Measurements from ENCODE around the gene RTEL1. TPM values are rescaled to one million over a fixed set of nuclear protein-coding genes. Genes with fewer than 3 reads are reported as not detected.
"Not testable (repeated sequence)": the region's sequence is repeated elsewhere in the genome, so short reads cannot be mapped to it uniquely, and the experiment has no call there.

RTEL1 gene
- total RNA-seq, 1 experiment from 2014 or later = 6.4 TPM

DNA sequence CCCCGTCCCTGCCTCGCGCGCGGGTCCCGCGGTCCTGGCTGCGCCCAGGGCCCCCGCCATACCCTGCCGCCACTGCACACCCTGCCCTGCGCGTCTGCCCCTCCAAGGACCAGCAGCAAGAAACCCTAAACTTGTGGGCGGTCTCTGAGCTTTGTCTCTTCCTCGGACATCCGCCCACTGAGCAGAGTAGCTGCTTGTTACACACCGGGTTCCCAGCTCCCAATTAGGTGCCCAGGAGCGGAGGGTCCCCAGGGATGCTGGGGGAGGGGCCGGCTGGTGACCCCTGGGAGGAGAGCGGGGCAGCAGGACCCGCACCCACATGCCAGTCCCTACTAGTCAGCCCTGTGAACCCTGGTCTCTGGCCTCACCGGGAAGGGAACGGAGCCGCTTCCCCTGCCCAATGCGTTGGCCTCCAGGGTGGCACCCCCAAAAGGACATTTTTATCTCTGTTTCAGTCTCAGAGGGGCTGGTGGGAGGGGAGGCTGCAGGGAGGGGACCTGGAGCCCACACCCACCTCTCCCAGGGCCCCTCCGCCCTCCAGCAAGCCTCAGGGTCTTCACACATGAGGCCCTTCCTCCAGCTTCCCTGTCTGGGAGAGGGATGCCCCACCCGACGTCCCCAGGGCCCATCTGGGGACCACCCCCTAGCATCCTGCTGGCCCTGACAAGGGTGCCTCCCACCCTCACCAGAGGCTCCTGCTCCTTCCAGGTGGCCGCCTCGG, 15.4 kb upstream of the RTEL1 start:
- H4K20me1 ChIP-seq (ENCODE audit: insufficient read depth, low read depth, low read length) = no peaks in the 10 kb centered on the region
- H3K9me2 ChIP-seq (replicated peaks; ENCODE audit: insufficient read depth, low read length) = no peaks in the 10 kb centered on the region
- H3K79me2 ChIP-seq (ENCODE audit: low read length) = no peaks in the 10 kb centered on the region
- peak overlapping the region; percentile 85 for H3K4me2 ChIP-seq (ENCODE audit: low read depth, low read length, poor library complexity, severe bottlenecking)
- H3K27me3 ChIP-seq (ENCODE audit: low read length) = no peaks in the 10 kb centered on the region
- peak overlapping the region; percentile 66; the same call in 1 of the 2 replicates for H2AFZ ChIP-seq (ENCODE audit: low read length)
- no peaks in the 10 kb centered on the region for H3K9me3 ChIP-seq (ENCODE audit: low read length)
- H3K4me3 ChIP-seq (ENCODE audit: low read length) = peak overlapping the region; percentile 70
- peak overlapping the region; percentile 40; the same call in 1 of the 2 replicates for H3K27ac ChIP-seq (ENCODE audit: low read length)
- H3K9ac ChIP-seq (ENCODE audit: low read length) = peak overlapping the region; percentile 70
- peaks cover 14% of the 10 kb centered on the region for H3K4me1 ChIP-seq (ENCODE audit: low read length)
- DNase-seq = peak; percentile 67
- no peaks in the 10 kb centered on the region for H3K36me3 ChIP-seq (ENCODE audit: insufficient read depth, low read length)

DNA sequence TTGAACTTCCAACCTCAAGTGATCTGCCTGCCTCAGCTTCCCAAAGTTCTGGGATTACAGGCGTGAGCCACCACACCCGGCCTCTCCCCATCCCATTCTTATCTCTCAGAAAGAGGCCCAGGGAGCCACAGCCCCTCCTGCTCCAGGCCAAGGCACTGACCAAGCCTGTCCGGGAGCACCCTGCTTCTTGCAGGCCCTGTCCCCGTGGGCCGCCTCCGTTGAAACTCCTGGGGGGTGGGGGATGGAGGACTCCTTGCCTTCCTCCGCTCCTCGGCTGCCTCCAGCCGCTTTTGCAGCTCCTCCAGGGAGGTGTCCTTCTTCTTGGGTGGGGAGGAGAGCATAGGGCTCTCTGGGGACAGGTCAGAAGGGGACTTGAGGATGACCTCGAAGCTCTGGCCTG, 14.6 kb upstream of the RTEL1 start:
- no peaks in the 10 kb centered on the region for H3K27me3 ChIP-seq (ENCODE audit: low read length)
- no peaks in the 10 kb centered on the region for H3K79me2 ChIP-seq (ENCODE audit: low read length)
- no peak overlapping the region for H3K9ac ChIP-seq (ENCODE audit: low read length)
- H3K9me2 ChIP-seq (replicated peaks; ENCODE audit: insufficient read depth, low read length) = no peaks in the 10 kb centered on the region
- H3K4me3 ChIP-seq (ENCODE audit: low read length) = no peak overlapping the region
- no peak overlapping the region for H2AFZ ChIP-seq (ENCODE audit: low read length)
- peaks cover 14% of the 10 kb centered on the region for H3K4me1 ChIP-seq (ENCODE audit: low read length)
- no peak for DNase-seq
- no peaks in the 10 kb centered on the region for H3K9me3 ChIP-seq (ENCODE audit: low read length)
- no peaks in the 10 kb centered on the region for H4K20me1 ChIP-seq (ENCODE audit: insufficient read depth, low read depth, low read length)
- H3K4me2 ChIP-seq (ENCODE audit: low read depth, low read length, poor library complexity, severe bottlenecking) = no peak overlapping the region
- H3K27ac ChIP-seq (ENCODE audit: low read length) = no peak overlapping the region
- H3K36me3 ChIP-seq (ENCODE audit: insufficient read depth, low read length) = no peaks in the 10 kb centered on the region

DNA sequence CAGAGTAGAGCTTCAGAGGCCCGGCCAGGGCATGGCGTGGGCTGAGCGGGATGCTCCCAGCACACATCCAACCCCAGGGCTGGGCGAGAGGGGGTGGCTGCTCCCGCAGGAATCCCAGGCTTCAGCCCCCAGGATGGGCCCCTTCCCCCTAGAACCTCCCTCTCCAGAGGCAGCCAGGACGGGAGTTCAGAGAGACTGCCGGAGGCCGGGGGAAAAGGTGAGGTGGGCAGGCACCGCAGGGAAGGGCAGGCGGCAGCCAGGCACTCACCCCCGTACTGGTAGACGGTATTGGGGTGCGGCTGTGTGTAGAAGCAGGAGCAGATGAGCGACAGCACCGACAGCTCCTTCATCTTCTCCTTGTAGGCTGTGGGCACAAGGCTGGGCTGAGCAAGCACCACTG, 14.2 kb upstream of the RTEL1 start:
- Histone ChIP-seq H3K4me2 (ENCODE audit: low read depth, low read length, poor library complexity, severe bottlenecking) (no peak overlapping the region), H3K9me2 (replicated peaks; ENCODE audit: insufficient read depth, low read length) (no peaks in the 10 kb centered on the region), H2AFZ (ENCODE audit: low read length) (no peak overlapping the region), H3K27ac (ENCODE audit: low read length) (no peak overlapping the region), H3K4me1 (ENCODE audit: low read length) (peaks cover 14% of the 10 kb centered on the region), H3K9me3 (ENCODE audit: low read length) (no peaks in the 10 kb centered on the region), H3K36me3 (ENCODE audit: insufficient read depth, low read length) (no peaks in the 10 kb centered on the region), H3K4me3 (ENCODE audit: low read length) (no peak overlapping the region), H3K27me3 (ENCODE audit: low read length) (no peaks in the 10 kb centered on the region), H3K79me2 (ENCODE audit: low read length) (no peaks in the 10 kb centered on the region), H4K20me1 (ENCODE audit: insufficient read depth, low read depth, low read length) (no peaks in the 10 kb centered on the region), H3K9ac (ENCODE audit: low read length) (no peak overlapping the region)
- no peak for DNase-seq

DNA sequence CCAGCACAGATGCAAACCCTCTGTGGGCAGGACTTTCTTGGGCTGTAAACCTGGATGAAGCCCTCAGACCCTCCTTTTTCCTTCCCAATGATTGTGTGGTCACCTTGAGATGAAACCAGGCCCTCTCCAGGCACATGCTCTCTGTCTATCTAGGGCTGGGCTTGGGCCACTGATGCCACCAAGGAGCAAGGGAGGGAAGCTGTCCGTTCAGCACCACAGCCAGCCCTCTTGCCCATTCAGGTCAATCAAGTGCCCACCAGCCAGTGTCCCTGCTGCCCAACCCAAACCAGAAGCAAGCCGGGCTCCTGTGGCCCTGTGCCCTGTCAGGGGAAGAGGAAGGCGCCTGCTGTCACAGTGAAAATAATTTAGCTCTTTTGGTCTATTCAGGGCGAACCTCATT, 12.9 kb upstream of the RTEL1 start:
- DNase-seq = no peak
- H3K79me2 ChIP-seq (ENCODE audit: low read length) = no peaks in the 10 kb centered on the region
- no peak overlapping the region for H3K4me3 ChIP-seq (ENCODE audit: low read length)
- H3K27ac ChIP-seq (ENCODE audit: low read length) = no peak overlapping the region
- no peak overlapping the region for H2AFZ ChIP-seq (ENCODE audit: low read length)
- H3K36me3 ChIP-seq (ENCODE audit: insufficient read depth, low read length) = no peaks in the 10 kb centered on the region
- no peak overlapping the region for H3K9ac ChIP-seq (ENCODE audit: low read length)
- no peaks in the 10 kb centered on the region for H4K20me1 ChIP-seq (ENCODE audit: insufficient read depth, low read depth, low read length)
- H3K9me3 ChIP-seq (ENCODE audit: low read length) = no peaks in the 10 kb centered on the region
- no peaks in the 10 kb centered on the region for H3K27me3 ChIP-seq (ENCODE audit: low read length)
- peaks cover 14% of the 10 kb centered on the region for H3K4me1 ChIP-seq (ENCODE audit: low read length)
- H3K4me2 ChIP-seq (ENCODE audit: low read depth, low read length, poor library complexity, severe bottlenecking) = no peak overlapping the region
- no peaks in the 10 kb centered on the region for H3K9me2 ChIP-seq (replicated peaks; ENCODE audit: insufficient read depth, low read length)

DNA sequence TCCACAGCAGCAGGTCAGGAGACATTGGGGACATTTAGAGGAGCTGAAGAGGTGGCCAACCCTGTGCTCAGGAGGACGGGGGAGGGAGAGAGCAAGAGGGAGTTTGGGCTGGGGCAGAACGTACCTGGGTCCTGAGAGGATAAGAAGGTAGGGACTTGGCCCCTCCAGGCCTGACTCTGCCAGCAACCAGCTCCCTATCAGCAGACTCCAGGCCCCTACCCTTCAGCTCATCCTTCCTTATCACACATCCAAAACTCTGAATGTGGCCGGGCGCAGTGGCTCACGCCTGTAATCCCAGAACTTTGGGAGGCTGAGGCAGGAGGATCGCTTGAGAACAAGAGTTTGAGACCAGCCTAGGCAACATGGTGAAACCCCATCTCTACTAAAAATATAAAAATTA, 9.9 kb upstream of the RTEL1 start:
- Histone ChIP-seq H3K36me3 (ENCODE audit: insufficient read depth, low read length) (no peaks in the 10 kb centered on the region), H2AFZ (ENCODE audit: low read length) (no peak overlapping the region), H3K9me3 (ENCODE audit: low read length) (no peaks in the 10 kb centered on the region), H3K79me2 (ENCODE audit: low read length) (no peaks in the 10 kb centered on the region), H4K20me1 (ENCODE audit: insufficient read depth, low read depth, low read length) (no peaks in the 10 kb centered on the region), H3K27ac (ENCODE audit: low read length) (no peak overlapping the region), H3K9ac (ENCODE audit: low read length) (no peak overlapping the region), H3K4me1 (ENCODE audit: low read length) (no peaks in the 10 kb centered on the region), H3K9me2 (replicated peaks; ENCODE audit: insufficient read depth, low read length) (no peaks in the 10 kb centered on the region), H3K4me3 (ENCODE audit: low read length) (no peak overlapping the region), H3K27me3 (ENCODE audit: low read length) (no peaks in the 10 kb centered on the region), H3K4me2 (ENCODE audit: low read depth, low read length, poor library complexity, severe bottlenecking) (no peak overlapping the region)
- no peak for DNase-seq

DNA sequence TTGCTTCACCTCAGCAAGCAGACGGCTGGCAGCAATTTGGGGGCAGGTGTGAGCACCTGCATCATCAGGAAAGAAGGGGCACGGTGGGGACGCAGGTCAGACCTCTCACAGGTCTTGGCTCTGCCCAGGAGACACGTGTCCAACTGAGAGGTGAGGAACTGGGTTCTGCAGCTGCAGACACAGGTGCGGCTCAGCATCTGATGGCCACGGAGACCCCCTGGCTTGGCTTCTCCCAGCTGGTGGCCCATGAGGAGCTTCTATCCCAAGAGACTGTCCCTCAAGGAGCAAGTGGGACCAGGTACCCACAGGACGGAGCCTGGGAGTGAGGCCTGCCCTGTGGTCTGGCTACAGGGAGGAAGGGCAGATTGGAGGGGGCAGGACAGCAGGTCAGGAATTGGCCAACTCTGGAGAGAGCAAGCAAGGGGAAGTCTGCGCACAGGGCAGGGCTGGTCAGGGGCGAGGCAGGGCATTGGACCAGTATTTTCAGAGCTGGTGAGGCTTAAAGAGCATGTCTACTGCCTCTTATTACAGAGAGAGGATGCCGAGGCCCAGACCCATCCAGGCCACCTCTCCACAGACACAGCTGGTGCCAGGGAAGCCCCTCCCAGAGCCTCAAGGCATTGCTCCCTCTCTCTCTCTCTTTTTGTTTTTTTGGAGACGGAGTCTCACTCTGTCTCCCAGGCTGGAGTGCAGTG, 9.1 kb upstream of the RTEL1 start:
- no peak overlapping the region for H3K27ac ChIP-seq (ENCODE audit: low read length)
- H4K20me1 ChIP-seq (ENCODE audit: insufficient read depth, low read depth, low read length) = no peaks in the 10 kb centered on the region
- H3K9ac ChIP-seq (ENCODE audit: low read length) = no peak overlapping the region
- DNase-seq = no peak
- H3K27me3 ChIP-seq (ENCODE audit: low read length) = no peaks in the 10 kb centered on the region
- no peak overlapping the region for H3K4me3 ChIP-seq (ENCODE audit: low read length)
- no peaks in the 10 kb centered on the region for H3K9me2 ChIP-seq (replicated peaks; ENCODE audit: insufficient read depth, low read length)
- H3K4me1 ChIP-seq (ENCODE audit: low read length) = no peaks in the 10 kb centered on the region
- no peaks in the 10 kb centered on the region for H3K79me2 ChIP-seq (ENCODE audit: low read length)
- no peaks in the 10 kb centered on the region for H3K36me3 ChIP-seq (ENCODE audit: insufficient read depth, low read length)
- no peak overlapping the region for H3K4me2 ChIP-seq (ENCODE audit: low read depth, low read length, poor library complexity, severe bottlenecking)
- H2AFZ ChIP-seq (ENCODE audit: low read length) = no peak overlapping the region
- H3K9me3 ChIP-seq (ENCODE audit: low read length) = no peaks in the 10 kb centered on the region

DNA sequence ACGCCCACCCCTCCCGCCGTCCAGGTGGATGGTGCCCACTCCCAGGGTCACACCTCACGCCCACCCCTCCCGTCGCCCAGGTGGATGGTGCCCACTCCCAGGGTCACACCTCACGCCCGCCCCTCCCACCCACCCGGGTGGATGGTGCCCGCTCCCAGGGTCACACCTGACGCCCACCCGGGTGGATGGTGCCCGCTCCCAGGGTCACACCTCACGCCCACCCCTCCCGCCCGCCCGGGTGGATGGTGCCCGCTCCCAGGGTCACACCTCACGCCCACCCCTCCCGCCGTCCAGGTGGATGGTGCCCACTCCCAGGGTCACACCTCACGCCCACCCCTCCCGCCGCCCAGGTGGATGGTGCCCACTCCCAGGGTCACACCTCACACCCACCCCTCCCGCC, 7.6 kb upstream of the RTEL1 start:
- not testable (repeated sequence) for H3K4me3 ChIP-seq (ENCODE audit: low read length); H3K9ac ChIP-seq (ENCODE audit: low read length); H3K4me2 ChIP-seq (ENCODE audit: low read depth, low read length, poor library complexity, severe bottlenecking); H3K4me1 ChIP-seq (ENCODE audit: low read length); DNase-seq; H3K9me3 ChIP-seq (ENCODE audit: low read length); H3K27ac ChIP-seq (ENCODE audit: low read length); H3K79me2 ChIP-seq (ENCODE audit: low read length); H3K36me3 ChIP-seq (ENCODE audit: insufficient read depth, low read length); H3K9me2 ChIP-seq (replicated peaks; ENCODE audit: insufficient read depth, low read length); H3K27me3 ChIP-seq (ENCODE audit: low read length); H4K20me1 ChIP-seq (ENCODE audit: insufficient read depth, low read depth, low read length); H2AFZ ChIP-seq (ENCODE audit: low read length)

DNA sequence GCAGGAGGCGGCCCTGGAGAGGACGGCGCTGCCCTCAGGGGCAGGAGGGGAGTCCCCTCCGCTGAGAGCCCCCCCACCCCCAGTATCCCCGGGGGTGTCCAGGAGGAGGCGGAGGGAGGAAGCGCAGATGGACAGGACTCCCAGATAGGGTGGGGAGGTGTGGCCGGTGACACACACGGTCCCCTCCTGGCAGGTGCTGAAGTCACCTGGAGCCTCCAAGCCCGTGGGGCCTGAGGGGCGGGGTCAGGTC, 6.2 kb upstream of the RTEL1 start:
- no peaks in the 10 kb centered on the region for H3K36me3 ChIP-seq (ENCODE audit: insufficient read depth, low read length)
- H3K27ac ChIP-seq (ENCODE audit: low read length) = no peak overlapping the region
- H3K9ac ChIP-seq (ENCODE audit: low read length) = no peak overlapping the region
- no peaks in the 10 kb centered on the region for H3K9me2 ChIP-seq (replicated peaks; ENCODE audit: insufficient read depth, low read length)
- no peak overlapping the region for H3K4me2 ChIP-seq (ENCODE audit: low read depth, low read length, poor library complexity, severe bottlenecking)
- no peaks in the 10 kb centered on the region for H4K20me1 ChIP-seq (ENCODE audit: insufficient read depth, low read depth, low read length)
- no peaks in the 10 kb centered on the region for H3K27me3 ChIP-seq (ENCODE audit: low read length)
- H3K79me2 ChIP-seq (ENCODE audit: low read length) = no peaks in the 10 kb centered on the region
- no peak overlapping the region for H2AFZ ChIP-seq (ENCODE audit: low read length)
- no peaks in the 10 kb centered on the region for H3K9me3 ChIP-seq (ENCODE audit: low read length)
- no peak overlapping the region for H3K4me3 ChIP-seq (ENCODE audit: low read length)
- no peak for DNase-seq
- H3K4me1 ChIP-seq (ENCODE audit: low read length) = no peaks in the 10 kb centered on the region
